Measurements from ENCODE around the gene APLP1. TPM values are rescaled to one million over a fixed set of nuclear protein-coding genes. Genes with fewer than 3 reads are reported as not detected.

Gene APLP1
- polyA plus RNA-seq, 2 of the 4 experiments (the other 2 are of a cell fraction): 54.7 to 60.4 TPM

GRCh38 chr19:35856546-35857149 lies 11.7 kb upstream of the APLP1 start, which contains the start of gene KIRREL2:
KIRREL2 (plus strand) TSS chr19:35856911; CDS start chr19:35857120, 209 bp downstream.
- peak within 1 kb of the TSS; percentile 99 for H3K4me2 ChIP-seq
- peak within 1 kb of the TSS; percentile 45 to 78; a peak in 5 of 6 replicates for H3K27ac ChIP-seq
- no peak for FAIRE-seq
- peak in 1 of 2 experiments; percentile 80 for DNase-seq (ENCODE audit: low read depth in 1 of 2, low spot score in 1 of 2)
- peak within 1 kb of the TSS; percentile 55 for H3K4me3 ChIP-seq
- 13% methylated on average over 36 of the region's 42 CpGs for WGBS (ENCODE audit: missing lambda C conversion rate)
- peaks cover 11% of the 10 kb centered on the region; the same call in 2 of the 3 replicates for H3K4me1 ChIP-seq
- TF ChIP-seq ATOH8 (CRISPR knock-in tag; IDR thresholded peaks at IDR 0.05; ENCODE audit: low read depth): no peak
- TF ChIP-seq EP300 (IDR thresholded peaks at IDR 0.05): no peak
- TF ChIP-seq ESRRA (IDR thresholded peaks at IDR 0.05; ENCODE audit: borderline replicate concordance, low read length): no peak
- no peak for TF ChIP-seq JUNB (IDR thresholded peaks at IDR 0.05)
- TF ChIP-seq MAFK (IDR thresholded peaks at IDR 0.05; ENCODE audit: partially characterized antibody): no peak
- TF ChIP-seq MAX (IDR thresholded peaks at IDR 0.05): peak; percentile 41; the same call in 1 of the 2 replicates
- TF ChIP-seq HOXB5 (CRISPR knock-in tag; IDR thresholded peaks at IDR 0.05): no peak
- TF ChIP-seq NFE2L2 (conservative IDR thresholded peaks at IDR 0.05; ENCODE audit: low read length): no peak
- TF ChIP-seq REST (IDR thresholded peaks at IDR 0.05): 0 out of 2 replicates have a peak, but pooled peaks have one; percentile 34
- TF ChIP-seq PBX3 (IDR thresholded peaks at IDR 0.05): no peak
- ChIA-PET CTCF (interaction anchor here (0.9 to 5.1 kb wide), 7 partner anchors 8 to 121 kb away, joined by 3 to 23 read pairs (median 4); no protein-coding TSS in a partner anchor), POLR2A (interaction anchor here (0.7 to 2.5 kb wide), 2 partner anchors 12 to 13 kb away, joined by 3 to 13 read pairs; no protein-coding TSS in a partner anchor)
- H3K9me3 ChIP-seq: no peaks in the 10 kb centered on the region
- peak; percentile 57 to 75 for ATAC-seq

- Histone ChIP-seq H3K4me2 (no peak overlapping the region), H3K27ac (no peak overlapping the region), H3K4me3 (no peak overlapping the region), H3K9me3 (no peaks in the 10 kb centered on the region), H3K4me1 (peaks cover 11% of the 10 kb centered on the region; the same call in 2 of the 3 replicates)
- DNase-seq (ENCODE audit: low read depth in 1 of 2, low spot score in 1 of 2): no peak
- 71% methylated on average over 6 of the region's 6 CpGs for WGBS (ENCODE audit: missing lambda C conversion rate)
- peak; percentile 59 for FAIRE-seq
- POLR2A ChIA-PET: interaction anchor here (2.5 kb wide), 1 partner anchor 12 kb away, joined by 13 read pairs; no protein-coding TSS in a partner anchor
- CTCF ChIA-PET: interaction anchor here (0.6 to 5.1 kb wide), 3 partner anchors 9 to 89 kb away, joined by 3 to 23 read pairs (median 4); no protein-coding TSS in a partner anchor
- TF ChIP-seq PBX3 (IDR thresholded peaks at IDR 0.05) (no peak), ATOH8 (CRISPR knock-in tag; IDR thresholded peaks at IDR 0.05; ENCODE audit: low read depth) (no peak), ZNF302 (CRISPR knock-in tag; IDR thresholded peaks at IDR 0.05) (no peak), HEYL (CRISPR knock-in tag; IDR thresholded peaks at IDR 0.05) (no peak)
- ATAC-seq: no peak
These were observed 10.1 kb upstream of the APLP1 start for GRCh38 chr19:35858311-35858710.
